ENCODE measurements around the gene SLC37A1.
"Not testable (repeated sequence)": the region's sequence is repeated elsewhere in the genome, so short reads cannot be mapped to it uniquely, and the experiment has no call there.

SLC37A1 gene

DNA sequence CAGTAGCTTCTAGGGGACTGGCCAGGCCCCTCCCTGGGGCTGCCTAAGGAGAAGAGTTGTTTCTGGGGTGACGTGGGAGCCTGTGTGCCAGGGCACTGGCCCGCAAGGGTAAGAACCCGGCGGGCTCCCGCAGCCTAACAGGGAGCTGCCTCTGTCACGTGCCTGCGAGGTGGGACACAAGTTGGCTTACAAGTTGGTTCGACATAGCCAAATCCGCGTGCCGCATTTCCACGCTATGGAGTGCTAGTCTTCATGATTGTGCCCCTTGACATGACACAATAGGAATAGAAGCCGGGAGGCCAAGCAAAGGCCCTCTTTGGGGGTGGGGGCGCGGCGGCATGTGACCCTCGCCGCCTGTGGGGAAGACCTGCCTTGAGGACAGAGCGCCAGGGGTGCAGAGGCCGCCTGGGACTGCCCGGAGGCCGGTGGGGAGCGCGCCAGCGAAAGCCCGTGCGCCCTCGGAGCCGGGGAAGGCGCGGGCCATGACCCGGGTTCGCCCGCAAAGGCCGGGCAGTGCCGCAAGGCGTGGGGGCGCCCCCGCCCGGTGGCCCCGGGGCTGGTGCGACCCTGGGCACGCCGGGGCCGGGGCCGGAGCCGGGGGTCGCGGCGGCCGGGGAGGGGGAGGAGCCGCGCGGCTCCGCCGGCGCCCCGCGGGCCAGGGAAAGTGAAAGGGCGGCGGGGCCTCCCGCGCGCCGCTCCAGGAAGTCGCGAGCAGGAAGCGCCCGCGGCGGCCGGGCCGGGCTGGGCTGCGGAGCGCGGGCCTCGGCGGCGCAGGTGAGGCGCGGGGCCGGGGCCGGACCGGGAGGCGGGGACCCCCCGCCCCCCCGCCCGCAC is at the start of gene SLC37A1:
TSS of gene SLC37A1 (plus strand) at position 702 of the 834 bp plus-strand sequence. CDS start 4,603 bp downstream, outside the sequence.
- peak; percentile 42 for DNase-seq (ENCODE audit: low spot score)

- DNase-seq (ENCODE audit: low spot score) = peak; percentile 28
These were observed 49.7 kb upstream of the SLC37A1 start for GRCh38 chr21:42463861-42464515.

DNA sequence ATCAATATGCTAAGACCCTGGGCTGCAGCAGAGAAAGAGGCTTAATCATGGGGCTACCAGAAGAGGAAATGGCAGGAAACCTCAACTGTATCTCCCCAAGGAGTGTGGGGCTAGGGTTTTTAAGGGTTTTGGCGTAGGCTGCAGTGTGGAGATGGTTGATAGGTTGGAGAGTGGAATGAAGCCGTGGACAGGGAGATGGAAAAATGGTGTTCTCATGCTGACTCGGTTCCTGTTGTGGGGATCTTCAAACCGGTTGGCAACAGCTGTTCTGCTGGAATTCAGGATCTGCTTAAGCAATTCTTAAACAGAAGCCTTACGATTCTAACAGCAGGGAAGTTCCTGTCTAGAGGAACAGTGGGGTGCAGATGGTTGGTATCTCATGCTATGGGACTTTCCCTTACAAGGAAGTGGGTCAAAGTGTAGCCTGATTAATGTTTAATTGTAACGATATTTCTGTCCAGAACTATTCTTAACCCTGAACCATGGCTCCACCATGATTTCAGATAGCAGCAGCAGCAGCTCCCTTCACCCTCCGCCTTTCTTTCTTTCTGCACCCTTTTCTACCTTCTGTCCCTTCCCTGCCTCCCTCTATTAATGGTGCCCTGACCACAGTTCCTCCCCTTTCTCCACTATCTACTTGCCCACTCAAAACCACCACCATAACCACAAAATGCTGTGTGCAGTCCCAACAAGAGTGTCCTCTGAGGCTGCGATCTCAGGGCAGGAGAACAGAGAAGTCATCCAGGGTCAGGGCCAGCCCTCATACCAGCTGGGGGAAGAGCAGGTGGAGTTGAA is 48.4 kb upstream of the SLC37A1 start:
- DNase-seq (ENCODE audit: low spot score) = peak; percentile 47

GRCh38 chr21:42465803-42466127 is 47.9 kb upstream of the SLC37A1 start:
- DNase-seq (ENCODE audit: low spot score) = no peak

DNA sequence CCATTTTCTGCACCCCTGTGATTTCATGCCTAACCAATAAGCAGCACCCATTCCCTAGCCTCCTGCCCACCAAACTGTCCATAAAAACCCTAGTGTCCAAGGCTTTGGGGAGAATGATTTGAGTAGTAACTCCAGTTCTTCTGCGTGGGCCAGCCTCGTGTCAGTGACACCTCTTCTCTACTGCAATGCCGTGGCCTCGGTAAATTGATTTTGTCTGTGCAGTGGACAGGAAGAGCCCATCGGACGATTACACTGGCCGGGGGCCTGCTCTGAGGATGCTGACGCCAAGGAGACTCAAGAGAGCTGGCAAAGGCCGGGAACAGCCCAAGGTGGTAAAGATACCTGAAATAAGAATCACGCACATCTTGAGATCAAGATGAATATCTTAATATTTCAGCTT is 47.0 kb upstream of the SLC37A1 start:
- DNase-seq (ENCODE audit: low spot score) = no peak

- DNase-seq (ENCODE audit: low spot score) = peak; percentile 49
These were observed 46.3 kb upstream of the SLC37A1 start for GRCh38 chr21:42467140-42467983.

DNA sequence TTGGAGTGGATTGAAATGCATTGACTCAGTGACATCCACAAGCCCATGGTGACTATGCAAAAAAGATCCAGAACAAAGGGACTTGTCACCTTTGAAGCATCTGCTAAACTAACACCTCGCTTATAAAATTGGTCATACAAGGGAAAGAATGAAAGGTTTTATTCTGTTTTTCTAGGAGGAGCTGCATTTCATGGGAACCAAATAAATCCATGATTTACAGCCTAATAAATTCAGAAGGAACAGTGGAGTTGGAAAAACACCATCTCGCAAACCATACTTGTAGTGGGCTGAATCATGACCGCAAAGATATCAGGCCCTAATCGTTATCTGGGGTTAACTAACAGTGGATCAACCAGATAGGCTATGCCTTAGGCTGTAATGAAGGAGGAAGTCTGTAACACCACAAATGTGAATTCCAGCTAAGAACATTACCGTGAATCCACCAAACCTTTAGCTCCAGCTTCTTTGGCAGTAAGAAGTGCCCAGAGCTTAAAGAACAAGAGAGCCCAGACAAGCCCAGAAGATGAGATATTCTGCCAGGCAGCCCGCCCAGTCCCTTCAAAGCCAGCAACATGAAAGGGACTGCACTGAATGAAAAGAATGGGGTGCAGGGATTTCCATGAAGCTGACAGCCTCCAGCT is 45.0 kb upstream of the SLC37A1 start:
- peak; percentile 88 for DNase-seq (ENCODE audit: low spot score)

DNA sequence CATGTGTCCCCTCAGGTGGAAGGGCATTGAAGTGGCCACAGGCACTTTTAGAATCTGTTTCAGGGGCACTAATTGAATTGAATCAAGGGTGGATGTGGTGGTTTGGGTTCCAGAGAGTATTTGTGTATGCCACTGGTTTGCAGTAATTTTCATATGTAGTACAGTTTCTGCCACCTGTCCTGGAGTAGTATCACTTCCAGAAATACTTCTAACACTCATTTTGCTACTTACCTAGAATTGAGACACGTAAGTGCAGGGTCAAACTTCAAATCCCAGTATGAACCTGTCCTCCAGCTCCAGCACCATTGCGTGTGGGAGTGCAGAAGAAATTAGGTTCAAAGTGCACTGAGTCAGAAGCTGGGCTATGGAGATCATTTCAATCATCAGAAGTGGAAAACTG is 44.4 kb upstream of the SLC37A1 start:
- DNase-seq (ENCODE audit: low spot score) = peak; percentile 65

DNA sequence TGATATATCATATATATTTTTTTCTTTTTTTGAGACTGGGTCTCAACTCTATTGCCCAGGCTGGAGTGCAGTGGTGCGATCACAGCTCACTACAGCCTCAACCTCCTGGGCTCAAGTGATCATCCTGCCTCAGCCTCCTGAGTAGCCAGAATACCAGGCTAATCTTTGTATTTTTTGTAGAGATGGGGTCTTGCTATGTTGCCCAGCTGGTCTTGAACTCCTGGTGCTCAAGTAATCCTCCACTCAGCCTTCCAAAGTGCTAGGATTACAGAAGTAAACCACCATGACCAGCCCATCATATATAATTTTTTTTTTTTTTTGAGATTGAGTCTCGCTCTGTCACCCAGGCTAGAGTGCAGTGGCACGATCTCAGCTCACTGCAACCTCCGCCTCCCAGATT is 43.9 kb upstream of the SLC37A1 start:
- not testable (repeated sequence) for DNase-seq (ENCODE audit: low spot score)

DNA sequence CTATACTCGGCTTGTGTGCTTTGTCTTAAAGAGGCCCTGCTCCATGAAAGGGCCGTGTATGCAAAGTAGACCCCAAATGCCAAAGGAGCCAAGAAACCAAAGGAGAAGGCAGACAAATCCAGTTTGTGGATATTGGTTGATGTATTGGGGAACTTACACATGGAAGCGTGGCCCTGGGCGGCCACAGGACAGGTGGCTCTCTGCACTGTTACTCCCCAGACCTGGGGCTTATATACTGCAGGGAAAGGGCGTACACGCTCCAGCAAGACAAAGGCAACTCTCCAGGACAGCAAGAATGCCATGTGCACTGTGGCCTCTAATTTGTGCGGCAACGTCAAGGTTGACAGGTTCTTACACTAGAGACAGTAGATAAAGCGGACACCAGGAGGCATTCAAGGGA is 42.4 kb upstream of the SLC37A1 start:
- no peak for DNase-seq (ENCODE audit: low spot score)

DNA sequence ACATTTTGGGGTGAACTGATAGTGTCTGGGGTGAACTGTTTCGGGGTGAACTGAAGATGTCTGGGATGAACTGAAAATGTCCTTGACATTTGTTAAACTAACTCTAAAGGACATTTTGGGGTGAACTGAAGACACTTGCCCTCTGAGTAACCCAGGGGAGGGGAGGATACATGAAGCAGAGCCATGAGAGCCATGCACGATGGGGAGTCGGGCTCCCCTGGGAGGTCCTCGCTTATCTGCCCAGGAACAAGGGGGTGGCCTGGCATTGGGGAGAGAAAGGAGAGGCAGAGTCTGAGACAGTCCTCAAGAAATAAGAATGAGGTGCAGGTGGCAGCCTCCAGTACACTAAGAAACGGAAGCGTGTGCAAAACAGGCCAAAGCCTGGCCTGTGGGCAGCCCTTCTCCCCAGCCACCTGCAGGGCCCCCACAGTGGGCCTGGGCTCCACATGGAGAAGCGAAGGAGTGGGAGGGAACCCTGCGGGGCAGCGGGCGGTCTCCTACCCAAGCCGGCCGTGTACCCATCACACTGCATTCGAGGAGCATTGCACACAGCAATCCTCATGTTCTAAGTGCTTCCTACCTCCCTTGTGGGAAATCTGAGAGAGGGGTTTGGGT is 41.8 kb upstream of the SLC37A1 start:
- DNase-seq (ENCODE audit: low spot score) = no peak

DNA sequence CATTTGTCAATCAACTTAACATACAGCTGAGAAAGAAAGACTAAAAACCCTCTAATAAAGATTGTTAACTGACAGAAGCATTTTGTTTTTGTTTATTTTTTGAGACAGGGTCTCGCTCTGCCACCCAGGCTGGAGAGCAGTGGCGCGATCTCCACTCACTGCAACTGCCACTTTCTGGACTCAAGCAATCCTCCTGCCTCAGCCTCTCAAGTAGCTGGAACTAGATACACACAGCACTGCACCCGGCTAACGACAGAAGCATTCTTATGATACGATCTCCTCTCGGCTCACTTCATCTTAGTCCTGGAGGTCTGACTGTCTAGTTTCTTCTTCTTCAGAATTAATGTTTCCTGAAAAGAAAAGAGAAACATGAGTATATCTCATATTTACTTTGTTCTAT is 41.1 kb upstream of the SLC37A1 start:
- DNase-seq (ENCODE audit: low spot score) = no peak

GRCh38 chr21:42473498-42474042 is 40.1 kb upstream of the SLC37A1 start:
- no peak for DNase-seq (ENCODE audit: low spot score)

DNA sequence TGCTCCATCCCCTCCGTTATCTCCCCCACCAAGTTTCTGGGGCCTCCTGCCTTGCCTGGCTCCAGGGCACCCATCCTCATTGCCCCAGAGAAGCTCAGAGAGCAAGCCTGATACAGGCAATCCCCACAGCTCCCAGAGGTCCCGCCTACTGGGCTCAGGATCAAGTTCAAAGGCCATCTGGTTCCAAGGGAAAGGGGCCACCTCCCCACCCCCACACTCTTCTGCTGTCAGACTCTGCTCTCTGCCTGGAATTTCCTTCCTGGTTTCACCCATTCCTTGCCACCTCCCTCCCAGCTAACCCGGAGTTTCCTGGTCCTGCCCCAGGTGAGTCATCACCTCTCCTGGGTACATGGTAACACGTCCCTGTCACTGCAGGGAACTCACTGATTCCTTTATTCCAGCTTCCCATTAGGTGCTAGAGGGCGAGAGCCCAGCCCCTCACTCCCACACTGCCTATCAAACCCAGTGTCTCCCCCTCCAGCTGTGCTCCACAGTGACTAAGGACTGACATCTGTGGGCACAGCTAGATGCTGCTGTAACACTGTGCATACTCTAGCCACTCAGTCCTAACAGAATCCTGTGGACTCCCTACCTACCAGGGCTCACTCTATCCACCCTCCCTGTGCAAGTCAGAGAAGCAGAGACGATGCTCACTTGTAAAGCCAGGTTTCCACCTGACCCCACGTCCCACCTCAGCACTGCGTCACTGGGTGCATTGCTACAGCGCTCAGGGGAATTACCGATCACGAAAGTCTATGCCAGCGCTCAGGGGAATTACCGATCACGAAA is 39.4 kb upstream of the SLC37A1 start:
- DNase-seq (ENCODE audit: low spot score) = peak; percentile 95

DNA sequence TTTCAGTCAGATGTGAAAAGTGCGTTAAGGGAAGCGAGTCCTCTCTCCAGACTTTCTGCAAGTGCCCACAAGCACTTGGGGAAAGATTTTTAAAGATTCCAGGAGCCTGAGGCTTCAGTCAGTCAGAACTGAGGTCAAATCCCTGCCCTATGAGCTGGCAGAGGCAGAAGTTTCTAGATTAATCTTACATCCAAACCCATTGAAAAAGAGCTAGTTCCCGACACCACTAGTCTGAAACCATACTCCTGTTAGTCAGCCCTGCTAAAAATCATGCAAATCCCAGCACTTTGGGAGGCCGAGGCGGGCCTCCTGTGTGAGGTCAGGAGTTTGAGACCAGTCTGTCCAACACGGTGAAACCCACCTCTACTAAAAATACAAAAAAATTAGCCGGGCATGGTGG is 38.6 kb upstream of the SLC37A1 start:
- DNase-seq (ENCODE audit: low spot score) = no peak

- no peak for DNase-seq (ENCODE audit: low spot score)
These were observed 37.9 kb upstream of the SLC37A1 start for GRCh38 chr21:42475526-42476387.

GRCh38 chr21:42476388-42477331 is 37.0 kb upstream of the SLC37A1 start:
- DNase-seq (ENCODE audit: low spot score) = no peak

DNA sequence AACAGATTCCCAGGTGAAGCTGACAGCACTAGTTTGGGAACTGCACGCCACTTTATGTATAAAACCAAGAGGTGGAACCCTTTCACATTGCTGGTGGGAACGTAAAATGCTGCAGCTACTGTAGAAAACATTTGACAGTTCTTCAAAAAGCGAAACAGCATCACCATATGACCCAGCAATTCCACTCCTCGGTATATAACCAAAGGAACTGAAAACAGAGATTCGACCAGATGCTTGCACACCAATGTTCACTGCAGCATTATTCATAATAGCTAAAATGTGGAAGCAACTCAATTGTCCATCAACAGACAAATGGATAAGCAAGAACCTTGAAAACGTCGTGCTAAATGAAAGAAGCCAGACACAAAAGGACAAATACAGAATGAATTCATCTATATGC is 35.1 kb upstream of the SLC37A1 start:
- DNase-seq (ENCODE audit: low spot score) = no peak
